ENCODE measurements around the gene ASAP2.

The ASAP2 gene

GRCh38 chr2:9300829-9301453, 94.3 kb downstream of the ASAP2 start:
- DNase-seq, result no peak

- no peak for DNase-seq
Observed at GRCh38 chr2:9302755-9303154, 96.1 kb downstream of the ASAP2 start.

GRCh38 chr2:9303528-9304225, 97.1 kb downstream of the ASAP2 start:
- DNase-seq, result no peak

GRCh38 chr2:9306911-9307310, 100.3 kb downstream of the ASAP2 start:
- DNase-seq, result no peak

GRCh38 chr2:9307535-9307934, 100.9 kb downstream of the ASAP2 start:
- no peak for DNase-seq

- DNase-seq, result no peak
Observed at GRCh38 chr2:9308186-9308955, 101.8 kb downstream of the ASAP2 start.

- no peak for DNase-seq
Observed at GRCh38 chr2:9309147-9309546, 102.5 kb downstream of the ASAP2 start.

GRCh38 chr2:9310377-9310776, 103.8 kb downstream of the ASAP2 start:
- DNase-seq, result no peak

GRCh38 chr2:9310798-9311197, 104.2 kb downstream of the ASAP2 start:
- DNase-seq, result no peak

GRCh38 chr2:9311488-9311887, 104.9 kb downstream of the ASAP2 start:
- DNase-seq, result no peak

- DNase-seq, result no peak
Observed at GRCh38 chr2:9312591-9312990, 106.0 kb downstream of the ASAP2 start.

GRCh38 chr2:9313443-9313842, 106.8 kb downstream of the ASAP2 start:
- DNase-seq, result no peak

GRCh38 chr2:9315280-9315847, 108.8 kb downstream of the ASAP2 start:
- no peak for DNase-seq

GRCh38 chr2:9317559-9317958, 110.9 kb downstream of the ASAP2 start:
- no peak for DNase-seq

- no peak for DNase-seq
Observed at GRCh38 chr2:9318461-9319337, 112.1 kb downstream of the ASAP2 start.

- DNase-seq, result no peak
Observed at GRCh38 chr2:9319338-9319715, 112.7 kb downstream of the ASAP2 start.

- DNase-seq, result no peak
Observed at GRCh38 chr2:9322576-9322975, 116.0 kb downstream of the ASAP2 start.

- no peak for DNase-seq
Observed at GRCh38 chr2:9325428-9325827, 118.8 kb downstream of the ASAP2 start.

GRCh38 chr2:9326975-9327374, 120.4 kb downstream of the ASAP2 start:
- DNase-seq, result no peak

- DNase-seq, result no peak
Observed at GRCh38 chr2:9327873-9328352, 121.3 kb downstream of the ASAP2 start.

GRCh38 chr2:9328931-9329330, 122.3 kb downstream of the ASAP2 start:
- no peak for DNase-seq

- DNase-seq, result no peak
Observed at GRCh38 chr2:9329497-9329896, 122.9 kb downstream of the ASAP2 start.

Data from activated CD4-positive, CD25-positive, alpha-beta regulatory T cell treated with anti-CD3 and anti-CD28 coated beads, Interleukin-2, amount 50 U/mL, for 72 hours (primary cell).